DMS153 (cell line): Measurements from ENCODE around the gene EIF5AL1.
"Not testable (repeated sequence)": the region's sequence is repeated elsewhere in the genome, so short reads cannot be mapped to it uniquely, and the experiment has no call there.

Experiments
- DNase-seq: peaks from one replicate; lab custom pipeline; 2025; lab: John Stamatoyannopoulos, UW

The EIF5AL1 gene

GRCh38 chr10:79556961-79557360 is 44.6 kb downstream of the EIF5AL1 start:
- not testable (repeated sequence) for DNase-seq

- DNase-seq = no peak
These were observed 47.4 kb downstream of the EIF5AL1 start for GRCh38 chr10:79559726-79560125.

DNA sequence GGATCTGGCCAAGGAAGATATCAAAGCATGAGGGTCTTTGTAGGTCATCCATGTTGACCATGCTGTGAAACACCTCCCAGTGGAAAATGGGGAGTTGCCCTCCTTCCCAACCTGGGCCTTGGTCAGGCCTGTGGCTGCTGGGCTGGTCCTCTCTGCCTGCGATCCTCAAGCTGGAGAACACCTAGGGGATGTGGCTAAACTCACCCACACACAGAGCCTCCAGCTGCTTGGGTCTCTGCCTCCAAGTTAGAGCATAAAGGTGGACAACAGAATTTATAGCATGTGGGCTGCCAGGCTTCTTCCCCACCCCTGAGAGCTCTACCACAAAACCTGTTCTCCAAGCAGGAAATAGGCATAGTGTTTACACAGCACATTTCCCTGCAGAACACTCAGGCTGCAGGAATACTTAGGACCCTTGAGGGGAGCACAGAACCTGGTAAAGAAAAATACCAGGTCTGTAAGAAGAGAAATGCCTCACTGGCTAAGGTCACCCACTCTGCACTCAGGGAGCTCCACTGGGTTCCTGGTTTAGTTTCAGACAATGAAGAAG is 47.9 kb downstream of the EIF5AL1 start, which contains the start of gene SFTPA2:
SFTPA2 (minus strand) TSS at position 248 of the 550 bp plus-strand sequence. CDS start 924 bp downstream, outside the sequence.
- no peak for DNase-seq

DNA sequence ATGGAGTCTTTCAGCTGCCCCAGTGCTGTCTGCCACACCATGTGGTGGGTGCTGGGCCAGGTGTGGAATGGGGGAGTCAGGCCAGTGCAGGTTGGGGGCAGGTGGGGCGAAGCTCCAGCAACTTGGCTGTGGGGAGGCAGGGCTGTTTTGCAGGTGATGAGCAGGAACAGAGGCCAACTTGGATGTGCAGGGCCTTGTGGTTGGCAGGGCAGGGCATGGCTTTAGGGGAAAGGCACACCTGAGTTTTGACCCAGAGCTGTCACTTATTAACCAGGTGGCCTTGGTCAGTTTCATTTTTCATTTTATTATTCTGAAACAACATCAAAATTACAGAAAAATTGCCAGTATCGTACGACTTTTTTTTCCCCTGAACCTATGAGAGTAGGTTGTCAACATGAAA is 48.9 kb downstream of the EIF5AL1 start:
- no peak for DNase-seq

GRCh38 chr10:79562135-79562756 is 49.9 kb downstream of the EIF5AL1 start:
- DNase-seq = peak; percentile 9

GRCh38 chr10:79563426-79563825 is 51.1 kb downstream of the EIF5AL1 start:
- DNase-seq = no peak
